Central memory CD4-positive, alpha-beta T cell (primary cell): Measurements from ENCODE around the gene PROX1.

ENCODE experiments used
- DNase-seq: peaks from one replicate; pipeline ENCODE4 v3.0.0; 2022
- total RNA-seq, 3 experiments: gene quantifications; one replicate each; lab custom pipeline; 2026; lab: John Stamatoyannopoulos, UW

The PROX1 gene, protein sequence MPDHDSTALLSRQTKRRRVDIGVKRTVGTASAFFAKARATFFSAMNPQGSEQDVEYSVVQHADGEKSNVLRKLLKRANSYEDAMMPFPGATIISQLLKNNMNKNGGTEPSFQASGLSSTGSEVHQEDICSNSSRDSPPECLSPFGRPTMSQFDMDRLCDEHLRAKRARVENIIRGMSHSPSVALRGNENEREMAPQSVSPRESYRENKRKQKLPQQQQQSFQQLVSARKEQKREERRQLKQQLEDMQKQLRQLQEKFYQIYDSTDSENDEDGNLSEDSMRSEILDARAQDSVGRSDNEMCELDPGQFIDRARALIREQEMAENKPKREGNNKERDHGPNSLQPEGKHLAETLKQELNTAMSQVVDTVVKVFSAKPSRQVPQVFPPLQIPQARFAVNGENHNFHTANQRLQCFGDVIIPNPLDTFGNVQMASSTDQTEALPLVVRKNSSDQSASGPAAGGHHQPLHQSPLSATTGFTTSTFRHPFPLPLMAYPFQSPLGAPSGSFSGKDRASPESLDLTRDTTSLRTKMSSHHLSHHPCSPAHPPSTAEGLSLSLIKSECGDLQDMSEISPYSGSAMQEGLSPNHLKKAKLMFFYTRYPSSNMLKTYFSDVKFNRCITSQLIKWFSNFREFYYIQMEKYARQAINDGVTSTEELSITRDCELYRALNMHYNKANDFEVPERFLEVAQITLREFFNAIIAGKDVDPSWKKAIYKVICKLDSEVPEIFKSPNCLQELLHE
- total RNA-seq: 0 to 0.05 (median 0) reads per million in 3 experiments

DNA sequence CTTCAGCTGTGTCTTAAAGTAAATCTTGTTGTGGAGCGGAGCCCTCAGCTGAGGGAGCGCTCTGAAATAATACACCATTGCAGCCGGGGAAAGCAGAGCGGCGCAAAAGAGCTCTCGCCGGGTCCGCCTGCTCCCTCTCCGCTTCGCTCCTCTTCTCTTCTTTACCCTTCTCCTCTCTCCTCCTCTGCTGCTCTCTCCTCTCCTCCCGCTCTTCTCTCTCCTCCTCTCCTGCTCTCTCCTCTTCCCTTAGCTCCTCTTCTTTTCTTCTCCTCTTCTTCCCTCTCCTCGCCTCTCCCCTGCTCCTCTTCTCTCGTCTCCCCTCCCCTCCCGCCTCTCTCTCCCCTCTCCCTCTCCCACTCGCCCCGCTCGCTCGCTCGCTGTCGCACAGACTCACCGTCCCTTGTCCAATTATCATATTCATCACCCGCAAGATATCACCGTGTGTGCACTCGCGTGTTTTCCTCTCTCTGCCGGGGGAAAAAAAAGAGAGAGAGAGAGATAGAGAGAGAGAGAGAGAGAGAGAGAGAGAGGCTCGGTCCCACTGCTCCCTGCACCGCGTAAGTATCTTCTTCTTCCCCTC lies at the start of gene PROX1:
PROX1 (plus strand) TSS at position 47 of the 580 bp plus-strand sequence. CDS start 8,563 bp downstream, outside the sequence.
- DNase-seq: peak; percentile 34

DNA sequence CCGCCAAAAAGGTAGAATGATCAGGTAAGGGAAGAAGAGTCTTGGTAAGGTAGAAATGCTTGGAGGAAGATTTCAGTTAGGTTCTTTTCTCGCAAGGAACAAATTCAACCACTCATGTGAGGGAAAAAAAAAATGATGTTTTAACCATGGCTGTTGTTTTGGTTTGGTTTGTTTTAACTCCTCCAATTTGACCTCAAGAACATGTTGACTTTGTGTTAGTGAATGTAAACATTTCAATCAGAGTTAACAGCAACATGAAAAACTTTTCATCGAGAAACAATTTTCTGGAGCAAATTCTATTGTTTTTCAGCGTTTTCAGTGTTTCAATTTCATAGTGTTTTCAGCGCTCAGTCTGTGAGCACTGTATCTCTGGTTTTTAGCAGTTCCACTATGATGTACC lies 49.0 kb upstream of the PROX1 start:
- DNase-seq: no peak

DNA sequence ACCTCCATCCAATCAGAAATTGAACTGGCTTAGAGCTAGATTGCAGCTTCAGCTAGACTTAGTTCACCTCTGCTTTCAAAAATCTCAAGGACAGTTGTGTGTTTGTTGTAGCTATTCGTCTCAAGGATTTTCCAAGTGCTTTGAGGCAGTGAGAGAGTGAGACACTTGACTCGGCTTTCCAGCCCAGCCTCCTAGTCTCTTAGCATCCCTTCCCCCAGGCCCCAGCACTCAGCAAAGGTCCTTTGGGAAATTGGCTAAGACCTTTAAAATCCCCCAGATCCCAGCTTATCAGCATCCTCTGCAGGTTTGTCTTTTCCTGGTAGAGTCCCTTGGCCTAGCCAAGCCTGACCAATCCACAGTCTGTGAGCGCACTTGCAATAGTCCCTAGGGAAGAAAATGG lies 47.9 kb upstream of the PROX1 start:
- DNase-seq: no peak

DNA sequence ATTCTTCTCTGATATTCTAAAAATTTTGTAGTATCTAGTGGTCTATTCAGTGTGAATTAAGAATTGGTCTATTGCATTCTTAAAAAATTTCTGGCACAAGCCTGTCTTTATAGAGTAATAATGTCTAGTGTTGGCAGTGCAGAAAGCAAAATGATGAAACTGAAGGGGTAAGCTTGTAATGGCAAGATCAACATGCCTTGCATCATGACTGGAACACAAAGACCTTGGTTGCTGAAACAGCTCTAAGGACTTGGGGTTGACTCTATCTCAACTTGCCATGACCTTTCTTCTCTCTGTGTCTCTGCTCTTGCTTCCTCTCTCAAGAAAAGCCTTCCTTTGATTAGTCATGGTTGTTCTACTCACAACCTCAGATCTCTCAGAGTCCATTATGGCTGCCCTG lies 46.8 kb upstream of the PROX1 start:
- no peak for DNase-seq

DNA sequence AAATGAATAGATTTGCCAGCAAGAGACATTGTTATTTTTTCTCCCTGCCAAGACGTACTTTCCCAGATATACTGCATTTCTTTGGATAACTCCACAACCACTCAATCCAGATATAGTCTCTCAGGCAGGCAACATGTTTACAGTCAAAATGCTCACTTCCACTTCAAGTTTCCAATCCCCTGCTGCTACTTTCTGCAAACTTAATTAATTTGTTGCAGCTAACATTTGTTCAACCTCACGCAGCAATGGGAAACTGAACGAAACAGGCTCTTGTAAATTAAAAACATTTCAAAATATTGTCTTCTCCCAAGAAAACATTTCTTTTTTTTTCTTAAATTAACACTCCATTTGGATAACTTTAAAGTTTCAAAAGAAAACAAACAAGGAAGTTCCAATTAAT lies 45.7 kb upstream of the PROX1 start:
- DNase-seq: no peak

DNA sequence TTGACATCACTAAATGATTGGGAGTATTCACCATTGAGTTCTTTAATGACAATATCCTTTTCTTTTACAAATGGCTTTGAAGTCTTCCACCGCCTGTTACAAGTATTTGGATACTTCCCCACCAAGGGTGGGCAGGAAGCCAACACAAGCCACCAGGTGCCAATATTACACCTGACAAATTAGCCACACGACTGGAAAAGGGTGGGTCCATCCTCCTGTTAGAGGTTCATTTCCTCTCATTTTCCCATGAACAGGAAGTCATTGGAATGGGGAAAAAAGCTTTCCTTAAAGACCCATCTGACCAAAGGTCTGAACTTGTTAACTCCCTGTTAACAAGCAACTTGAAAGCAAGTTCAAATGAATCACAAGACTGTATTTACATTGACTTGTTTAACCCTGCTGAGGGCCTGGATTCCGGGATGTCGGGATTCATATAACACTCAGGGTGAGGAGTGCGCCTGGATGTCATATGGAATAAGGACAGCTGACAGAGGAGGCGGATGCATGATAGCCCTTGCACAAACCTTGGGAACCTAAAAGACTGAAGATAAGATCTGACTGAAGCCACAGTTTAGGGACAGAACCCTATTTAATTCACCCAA lies 40.5 kb upstream of the PROX1 start:
- no peak for DNase-seq

DNA sequence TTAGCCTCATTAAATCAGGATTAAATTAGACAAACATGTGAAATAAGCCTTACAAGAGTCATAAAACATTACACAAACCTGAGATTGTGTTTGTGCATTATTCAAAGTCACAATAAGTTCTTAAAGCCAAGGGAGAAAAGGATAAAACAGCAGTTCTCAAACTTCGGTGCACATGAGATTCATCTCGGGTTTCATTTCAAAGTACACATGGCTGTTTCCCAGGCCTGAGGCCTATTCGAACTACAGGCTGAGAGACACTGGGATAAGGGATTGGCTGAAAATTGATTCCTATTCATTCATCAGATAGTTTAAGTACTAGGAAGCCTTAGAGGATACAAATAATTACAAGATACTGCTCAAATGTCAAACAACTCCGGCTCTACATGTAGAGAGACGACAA lies 35.9 kb upstream of the PROX1 start:
- DNase-seq: no peak

DNA sequence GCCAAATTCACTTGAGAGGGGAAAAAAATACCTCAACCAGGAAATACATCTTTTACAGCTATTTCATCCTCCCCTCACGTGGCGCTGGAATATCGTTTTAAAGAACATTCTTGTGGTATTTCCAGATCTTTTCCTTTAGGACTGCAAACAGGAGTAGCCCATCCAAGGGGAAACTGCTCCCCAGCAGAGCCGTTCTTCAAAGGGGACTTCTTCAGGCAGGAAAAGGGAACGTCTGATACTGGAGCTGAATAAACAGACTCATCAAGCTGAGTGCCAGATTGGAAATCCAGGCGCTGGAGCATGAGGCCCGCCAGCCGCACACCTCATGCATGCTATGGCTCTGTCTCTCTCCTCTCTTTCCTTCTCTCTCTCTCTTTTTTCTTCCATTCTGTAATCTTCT lies 34.0 kb upstream of the PROX1 start:
- DNase-seq: no peak

DNA sequence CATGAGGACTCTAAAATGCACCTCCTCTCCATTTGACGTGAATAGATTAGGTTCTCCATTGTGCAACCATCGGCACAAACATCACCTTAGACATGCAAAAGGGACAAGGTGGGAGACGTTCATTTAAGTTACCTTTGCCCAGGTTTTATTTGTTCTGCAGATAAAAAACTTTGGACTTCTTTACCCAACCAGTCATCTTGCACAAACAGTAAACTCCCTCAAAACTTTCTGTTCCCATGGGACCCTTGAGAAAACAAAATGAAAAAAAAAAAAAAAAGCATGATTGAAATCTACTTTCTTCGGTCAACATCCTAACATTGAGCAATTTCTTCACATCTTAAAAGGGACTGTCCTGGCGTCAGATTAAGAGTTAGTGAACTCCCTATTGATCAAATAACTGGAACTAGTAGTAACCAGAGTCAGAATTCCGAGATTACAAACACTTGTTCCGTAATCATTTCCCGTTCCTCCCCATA lies 31.4 kb upstream of the PROX1 start:
- no peak for DNase-seq

DNA sequence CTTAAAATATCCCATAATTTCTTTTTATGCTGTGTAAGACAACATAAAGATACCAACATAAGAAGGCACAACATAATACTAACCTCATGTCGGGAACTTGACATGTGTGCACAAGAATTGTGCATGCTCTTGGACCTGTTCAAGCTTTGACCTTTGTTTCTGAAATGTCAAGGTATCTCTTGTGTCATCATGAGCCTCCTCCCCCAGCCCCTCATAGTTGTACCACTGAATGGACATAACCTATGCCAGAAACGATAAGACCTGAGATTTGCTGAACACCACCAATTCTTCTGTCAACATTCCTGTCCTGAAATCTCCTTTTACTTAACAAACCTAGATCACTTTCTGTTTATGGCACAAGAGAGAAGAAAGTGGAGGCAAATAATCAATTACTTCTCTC lies 29.4 kb upstream of the PROX1 start:
- no peak for DNase-seq

DNA sequence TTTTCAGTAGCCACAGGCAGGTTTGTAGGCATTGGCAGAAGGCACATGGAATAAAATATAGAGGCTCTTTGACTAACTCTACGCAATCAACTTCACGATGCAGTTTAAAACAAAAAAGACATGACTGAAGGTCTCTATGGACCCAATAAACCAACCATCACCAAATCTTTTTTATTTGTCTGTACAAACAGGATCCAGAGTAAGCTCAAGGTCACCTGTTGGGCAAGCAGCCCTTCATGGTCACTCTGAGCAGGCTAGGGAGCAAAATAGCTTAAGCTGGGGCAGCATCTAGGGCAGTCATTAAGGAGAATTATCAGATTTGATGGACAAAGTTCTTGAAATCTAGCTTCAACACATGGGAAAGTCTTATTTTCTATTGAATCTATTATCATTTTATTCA lies 26.8 kb upstream of the PROX1 start:
- no peak for DNase-seq

DNA sequence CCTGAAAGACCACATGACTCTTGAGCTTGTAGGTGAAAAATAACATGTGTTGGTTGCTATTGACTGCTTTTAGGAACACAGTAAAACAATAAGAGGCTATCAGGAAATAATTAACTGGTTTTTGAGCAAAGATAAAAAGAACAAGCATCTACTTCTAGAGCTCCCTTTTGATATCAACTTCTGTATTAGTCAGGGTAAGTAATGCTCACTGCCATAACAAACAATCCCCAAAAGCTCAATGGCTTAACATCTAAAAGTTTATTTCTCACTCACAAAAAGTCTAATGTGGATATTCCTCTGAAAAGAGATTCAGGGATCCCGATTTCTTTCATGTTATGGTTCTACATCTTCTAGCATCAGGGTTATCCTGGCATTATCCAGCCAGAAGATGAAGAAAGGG lies 25.3 kb upstream of the PROX1 start:
- DNase-seq: no peak

DNA sequence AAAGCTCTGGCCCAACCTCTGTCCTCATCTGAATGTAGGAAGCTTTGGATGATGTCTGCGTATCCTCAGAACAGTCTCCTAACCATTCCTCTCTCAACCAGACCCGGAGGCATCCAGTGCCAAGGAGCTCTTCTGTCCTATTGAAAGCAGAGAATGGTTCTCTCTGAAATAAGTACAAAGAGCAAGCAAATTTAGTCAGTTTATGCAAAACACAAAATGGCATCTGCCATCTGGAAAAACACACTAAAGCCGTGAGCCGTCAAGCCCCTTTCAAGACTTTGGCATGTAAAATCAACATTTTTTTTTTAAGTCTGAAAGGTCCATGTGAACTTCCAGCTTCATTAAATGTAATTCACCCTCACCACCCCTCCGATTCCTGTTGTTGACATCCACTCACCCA lies 21.7 kb upstream of the PROX1 start:
- DNase-seq: no peak

DNA sequence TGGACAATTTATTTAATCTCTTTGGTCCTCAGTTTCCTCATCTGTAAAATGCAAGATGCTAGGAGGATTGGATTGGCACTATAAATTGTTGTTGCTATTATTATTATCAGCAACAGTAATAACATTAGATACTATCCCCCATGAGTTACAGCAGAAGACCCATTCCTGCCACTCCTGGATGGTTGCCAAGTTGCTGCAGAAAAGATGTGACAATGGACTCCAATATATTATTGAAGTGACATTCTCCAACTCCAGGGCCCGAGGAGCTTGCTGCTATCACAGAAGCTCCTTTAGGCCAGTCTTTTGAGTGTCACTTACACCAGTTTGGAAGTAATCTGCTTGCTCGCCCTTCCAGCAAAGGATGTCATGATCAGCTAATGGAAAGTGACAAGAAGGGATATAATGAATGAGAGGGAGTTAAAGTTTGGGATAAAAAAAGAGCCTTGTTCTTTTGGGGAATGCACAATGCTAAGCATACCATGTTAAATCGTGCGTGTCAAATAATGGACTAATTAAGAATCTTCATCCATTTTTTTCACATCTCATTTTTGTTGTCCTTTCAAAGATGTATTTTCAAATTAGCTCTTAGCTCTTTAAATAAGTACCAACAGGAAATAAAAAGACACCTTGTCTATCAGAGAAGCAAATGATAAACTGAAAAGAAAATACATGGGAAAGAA lies 19.5 kb upstream of the PROX1 start:
- no peak for DNase-seq

DNA sequence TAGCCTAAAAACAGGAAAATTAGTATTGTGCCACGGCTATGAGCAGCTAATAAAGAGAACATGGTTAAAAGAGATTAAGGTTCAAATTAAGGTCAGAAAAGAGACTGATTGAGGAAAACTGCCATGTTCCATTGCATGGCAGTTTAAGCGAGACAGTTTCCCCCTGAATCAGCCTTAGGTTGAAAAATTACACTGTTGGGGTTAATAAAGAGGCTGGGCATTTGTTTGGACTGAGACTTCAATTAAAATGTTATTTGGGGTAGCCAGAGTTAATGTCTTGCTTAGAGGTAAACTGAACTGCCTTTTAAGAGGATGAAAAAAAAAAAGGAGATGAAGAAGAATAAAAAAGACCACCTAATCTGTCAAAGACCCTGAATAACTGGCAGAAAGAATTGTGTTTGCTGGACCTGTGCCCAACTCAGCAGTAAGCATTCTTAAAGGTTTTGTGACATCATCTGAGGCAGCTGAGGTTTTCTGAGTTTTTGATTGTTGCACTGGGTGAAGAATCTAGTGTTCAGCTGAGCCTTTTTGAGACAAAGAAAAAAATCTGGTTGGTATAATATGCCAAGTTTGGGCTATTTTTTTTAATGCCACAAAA lies 17.7 kb upstream of the PROX1 start:
- DNase-seq: no peak

DNA sequence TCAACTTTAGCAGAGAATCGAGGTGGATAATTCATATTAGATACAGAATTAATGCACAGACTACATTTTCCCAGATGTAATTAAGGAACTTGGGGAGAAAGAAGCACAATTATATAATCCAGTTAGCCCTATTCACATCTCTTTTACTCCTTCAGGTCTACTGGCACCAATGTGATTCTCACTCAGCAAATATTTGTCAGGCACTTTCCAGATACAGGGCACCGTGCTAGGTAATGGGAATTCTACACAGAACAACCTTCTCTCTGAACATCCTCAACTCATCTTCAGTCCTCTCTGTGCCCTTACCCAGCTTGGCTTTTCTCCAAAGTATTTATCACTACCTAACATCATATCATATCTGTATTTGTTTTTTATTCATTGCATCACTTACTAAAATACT lies 15.6 kb upstream of the PROX1 start:
- no peak for DNase-seq

DNA sequence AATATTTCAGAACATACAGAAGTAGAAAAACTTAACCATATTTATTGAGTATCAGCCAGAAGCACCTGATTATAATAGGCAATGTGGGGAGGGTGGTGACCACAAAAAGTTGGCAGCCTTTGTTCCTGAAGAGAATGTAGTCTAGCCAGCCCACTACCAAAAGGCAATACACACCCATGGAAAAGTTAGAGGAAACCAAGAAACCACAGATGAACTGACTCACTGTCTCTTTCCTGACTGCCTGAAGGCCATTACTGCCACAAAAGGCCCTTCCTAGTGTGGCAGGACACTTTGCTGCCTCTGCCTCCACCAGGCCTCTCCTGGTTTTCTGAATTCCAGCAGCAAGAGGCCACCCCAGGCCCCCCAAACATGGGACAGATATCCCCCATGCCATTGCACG lies 14.6 kb upstream of the PROX1 start:
- no peak for DNase-seq

DNA sequence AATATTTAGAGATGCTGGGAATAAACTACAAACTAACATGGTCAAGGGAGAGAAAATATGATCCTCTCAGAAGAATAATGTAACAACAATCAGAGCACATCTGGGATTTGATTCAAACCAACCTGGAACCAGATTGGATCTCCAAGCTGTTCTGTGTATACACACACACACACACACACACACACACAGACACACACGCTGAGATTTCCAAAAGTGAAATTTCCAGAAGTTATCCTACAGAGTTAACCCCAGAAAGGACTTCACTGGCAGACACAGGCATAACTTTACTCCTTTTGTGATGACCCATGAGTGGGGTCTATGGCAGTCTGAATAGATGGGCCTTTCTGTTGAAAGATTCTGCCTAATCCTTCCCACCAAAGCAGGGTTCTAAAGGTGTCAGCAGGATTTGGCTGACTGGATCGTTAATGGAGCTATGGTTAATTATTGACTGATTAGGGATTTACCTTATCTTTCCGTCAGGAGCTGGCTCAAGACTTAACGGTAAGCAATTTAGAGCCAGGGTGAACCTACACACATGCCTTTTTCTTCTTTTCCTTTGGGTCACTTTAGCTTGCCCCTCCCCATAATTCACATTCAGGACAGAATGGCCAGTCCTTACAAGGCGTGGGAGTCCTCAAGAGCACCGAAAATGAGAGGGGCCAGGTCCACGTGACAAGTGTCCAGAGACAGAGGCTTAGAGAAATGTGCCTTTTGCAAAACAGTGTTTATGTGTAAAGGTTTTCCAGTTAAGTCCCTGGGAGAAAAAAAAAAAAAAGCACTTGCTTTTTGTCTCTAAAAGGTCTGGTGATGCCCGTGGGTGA lies 10.9 kb upstream of the PROX1 start:
- DNase-seq: no peak

DNA sequence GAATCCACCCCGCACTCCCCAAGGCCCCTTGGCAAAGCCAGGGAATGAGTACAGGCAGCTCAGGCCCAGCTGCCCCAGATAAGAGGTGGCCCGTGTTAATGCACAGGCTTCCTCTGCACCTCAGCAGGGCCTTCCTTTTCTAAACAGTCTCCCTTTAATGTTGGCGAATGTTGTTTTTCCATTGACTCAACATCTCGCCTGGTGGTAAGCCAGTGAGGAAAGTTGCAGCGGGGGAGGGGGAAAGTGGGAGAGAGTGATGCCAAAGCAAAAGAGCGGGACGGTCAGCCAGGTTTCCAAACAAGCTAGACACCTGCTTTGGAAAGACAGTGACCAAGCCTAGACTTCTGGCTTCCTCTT lies 10.3 kb upstream of the PROX1 start:
- DNase-seq: no peak

DNA sequence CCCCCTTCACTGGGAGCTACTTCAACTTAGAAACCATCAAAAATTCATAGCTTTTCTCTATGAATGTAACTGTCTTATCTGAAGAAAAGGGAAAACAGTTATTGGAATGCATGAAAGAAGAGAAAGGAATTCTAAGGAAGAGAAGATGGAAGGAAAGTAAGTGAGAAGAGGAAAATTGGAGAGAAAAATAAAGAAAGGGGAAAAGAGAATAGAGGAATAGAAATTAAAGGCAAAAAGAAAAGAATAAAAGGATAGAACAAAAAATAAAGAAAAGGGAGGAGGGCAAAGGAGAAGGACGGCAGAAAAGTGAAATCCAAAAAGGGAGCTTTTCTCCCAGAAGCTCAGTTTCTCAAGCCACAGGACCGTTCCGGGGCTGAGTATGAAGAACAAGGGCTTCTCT lies 9.9 kb upstream of the PROX1 start:
- no peak for DNase-seq

DNA sequence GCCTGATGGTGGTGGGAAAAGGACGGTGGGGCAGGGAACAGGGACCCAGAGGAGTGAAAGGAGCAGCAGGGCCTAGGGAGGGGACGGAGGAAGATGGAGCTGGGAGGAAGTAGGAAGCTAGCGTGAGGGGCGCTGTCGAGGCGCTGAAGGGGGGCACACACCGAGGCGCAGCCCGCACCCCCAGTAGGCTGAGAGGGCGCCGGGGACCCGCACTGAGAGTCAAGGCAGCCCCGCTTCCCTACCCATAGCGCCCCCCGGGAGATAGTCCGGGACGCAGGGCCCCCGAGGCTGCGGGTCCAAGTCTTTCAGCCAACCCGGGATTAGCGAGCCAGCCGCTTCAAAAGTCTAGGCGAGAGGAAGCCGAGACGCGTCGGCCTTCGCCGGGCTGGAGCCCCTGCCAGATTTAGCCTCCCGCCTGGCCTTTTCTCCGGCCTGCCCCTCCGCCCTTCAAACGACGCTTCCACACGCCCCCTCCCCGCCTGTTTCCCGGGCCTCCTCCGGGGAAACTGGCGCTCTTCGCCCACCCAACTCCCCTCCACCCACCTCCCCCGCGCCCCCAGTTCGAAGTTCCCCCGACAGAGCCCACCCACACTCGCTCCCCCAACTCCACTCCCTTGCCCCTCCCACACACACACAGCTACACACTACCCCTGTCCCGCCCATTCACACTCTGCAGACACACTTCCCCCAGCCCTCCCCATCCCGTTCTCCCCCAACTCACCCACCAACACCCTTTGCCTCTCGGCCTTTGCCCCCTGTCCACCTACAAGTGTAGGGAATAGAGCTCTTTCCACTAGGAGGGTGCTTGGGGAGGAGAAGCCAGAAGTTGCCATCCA lies 7.8 kb upstream of the PROX1 start:
- no peak for DNase-seq
